HG03066 (cell line): Measurements from ENCODE around the gene ACIN1.
"Not testable (repeated sequence)": the region's sequence is repeated elsewhere in the genome, so short reads cannot be mapped to it uniquely, and the experiment has no call there.

ENCODE experiments used
- ATAC-seq: cut with Tn5 transposase; IDR thresholded peaks from one replicate; pipeline ENCODE4 v1.9.1; 2021; ENCODE audit warnings: low read depth; ENCODE audit not compliant: unreplicated experiment

ACIN1 gene

DNA sequence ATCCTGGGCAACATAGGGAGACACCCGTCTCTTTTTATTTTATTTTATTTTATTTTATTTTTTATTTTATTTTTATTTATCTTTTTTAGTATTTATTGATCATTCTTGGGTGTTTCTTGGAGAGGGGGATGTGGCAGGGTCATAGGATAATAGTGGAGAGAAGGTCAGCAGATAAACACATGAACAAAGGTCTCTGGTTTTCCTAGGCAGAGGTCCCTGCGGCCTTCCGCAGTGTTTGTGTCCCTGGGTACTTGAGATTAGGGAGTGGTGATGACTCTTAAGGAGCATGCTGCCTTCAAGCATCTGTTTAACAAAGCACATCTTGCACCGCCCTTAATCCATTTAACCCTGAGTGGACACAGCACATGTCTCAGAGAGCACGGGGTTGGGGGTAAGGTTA is 12.7 kb upstream of the ACIN1 start:
- ATAC-seq = not testable (repeated sequence)

- no peak for ATAC-seq
These were observed 11.8 kb upstream of the ACIN1 start for GRCh38 chr14:23106747-23107045.

GRCh38 chr14:23105348-23105824 is 10.4 kb upstream of the ACIN1 start:
- ATAC-seq = no peak

DNA sequence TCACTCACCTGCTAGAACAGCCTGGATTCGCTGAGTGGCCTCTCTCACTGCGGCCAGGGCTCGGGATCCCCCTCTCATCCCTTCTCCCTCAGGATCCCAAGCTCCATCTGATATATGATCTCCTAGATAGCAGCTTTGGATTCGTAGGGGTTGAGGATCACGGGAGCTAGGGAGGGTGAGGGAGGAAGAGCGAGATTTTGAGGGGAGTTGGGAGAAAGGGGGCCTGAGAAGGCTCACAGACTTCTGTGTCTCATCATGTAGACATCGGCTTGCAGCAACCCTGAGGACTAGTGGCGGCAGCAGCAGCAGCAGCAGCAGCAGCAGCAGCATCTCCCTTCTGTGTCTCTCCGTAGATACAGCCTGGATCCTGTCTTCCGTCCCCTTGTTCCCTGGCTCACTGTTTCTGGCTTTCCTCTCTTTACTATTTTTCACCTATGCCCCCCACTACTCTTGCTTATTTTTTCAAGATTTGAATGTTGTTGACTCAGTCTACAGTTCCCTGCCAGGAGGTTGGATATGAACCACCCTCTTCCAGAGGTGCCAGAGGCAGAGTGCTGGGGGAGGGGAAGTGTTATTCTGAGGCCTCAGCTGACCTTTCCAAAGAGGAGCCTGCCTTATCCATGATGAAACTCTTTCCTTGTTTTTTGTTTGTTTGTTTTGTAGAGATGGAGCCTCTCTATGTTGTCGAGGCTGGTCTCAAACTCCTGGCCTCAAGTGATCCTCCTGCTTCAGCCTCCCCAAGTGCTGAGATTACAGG is 9.8 kb upstream of the ACIN1 start, which contains the start of gene CIROP:
TSS of gene CIROP (minus strand) at position 399 of the 757 bp plus-strand sequence. CDS start at position 330, 69 bp downstream.
- ATAC-seq = no peak

- no peak for ATAC-seq
These were observed 9.2 kb upstream of the ACIN1 start for GRCh38 chr14:23104070-23104590.

- ATAC-seq = no peak
These were observed 8.6 kb upstream of the ACIN1 start for GRCh38 chr14:23103581-23103980.

GRCh38 chr14:23102801-23103200 is 7.9 kb upstream of the ACIN1 start:
- ATAC-seq = no peak

DNA sequence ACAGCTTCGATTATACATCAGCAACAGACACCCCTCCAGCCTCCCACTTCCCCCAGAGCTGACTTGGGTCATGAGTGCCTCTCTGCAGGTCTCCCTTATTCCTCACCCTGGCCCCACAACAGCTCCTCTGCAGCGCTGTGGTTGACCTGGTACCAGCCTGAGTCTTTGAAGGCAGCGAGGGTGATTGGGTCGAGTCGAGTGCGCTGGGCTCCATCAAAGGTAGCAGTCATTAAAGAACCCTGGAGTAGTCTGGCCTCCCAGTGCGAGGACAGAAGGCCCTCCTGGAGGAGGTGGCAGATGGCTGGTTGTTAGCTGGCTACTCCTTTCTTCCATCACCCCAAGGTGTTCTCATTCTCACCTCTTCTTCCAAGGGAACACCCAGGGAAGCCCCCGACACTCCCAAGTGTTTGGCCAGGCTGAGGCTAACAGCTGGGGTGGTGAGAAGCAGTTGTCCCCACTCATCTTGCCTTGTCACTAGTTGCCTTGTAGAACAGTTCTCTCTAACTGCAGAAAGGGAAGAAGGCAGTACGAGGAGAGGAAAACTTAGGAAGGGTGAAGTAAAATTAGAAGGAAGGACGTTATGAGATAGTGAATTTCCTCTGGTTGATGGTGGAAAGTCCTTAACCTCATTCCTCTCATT is 7.2 kb upstream of the ACIN1 start:
- no peak for ATAC-seq

- ATAC-seq = no peak
These were observed 6.5 kb upstream of the ACIN1 start for GRCh38 chr14:23101213-23101970.

- ATAC-seq = no peak
These were observed 4.4 kb upstream of the ACIN1 start for GRCh38 chr14:23099212-23099861.

DNA sequence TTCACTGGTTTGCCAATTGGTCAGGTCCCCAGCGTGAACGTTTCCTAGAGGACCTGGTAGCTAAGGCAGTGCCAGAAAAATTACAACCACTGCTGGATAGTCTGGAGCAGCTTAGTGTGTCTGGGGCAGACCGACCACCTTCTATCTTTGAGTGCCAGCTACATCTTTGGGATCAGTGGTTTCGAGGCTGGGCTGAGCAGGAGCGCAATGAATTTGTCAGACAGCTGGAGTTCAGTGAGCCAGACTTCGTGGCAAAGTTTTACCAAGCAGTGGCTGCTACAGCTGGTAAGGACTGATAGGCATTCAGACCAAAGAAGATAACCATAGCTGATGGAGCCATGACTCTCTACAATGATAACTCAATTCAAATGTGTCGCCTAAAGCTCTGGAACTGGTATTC is 2.9 kb upstream of the ACIN1 start:
- no peak for ATAC-seq

GRCh38 chr14:23095196-23096108 is 516 bp upstream of the ACIN1 start, which contains the start of gene C14orf119:
Gene C14orf119, plus strand, starts transcription at chr14:23095505. Its CDS starts 2,154 bp downstream, at chr14:23097659.
- peak; percentile 91 for ATAC-seq

- no peak for ATAC-seq
These were observed 808 bp downstream of the ACIN1 start for GRCh38 chr14:23093991-23094665.

DNA sequence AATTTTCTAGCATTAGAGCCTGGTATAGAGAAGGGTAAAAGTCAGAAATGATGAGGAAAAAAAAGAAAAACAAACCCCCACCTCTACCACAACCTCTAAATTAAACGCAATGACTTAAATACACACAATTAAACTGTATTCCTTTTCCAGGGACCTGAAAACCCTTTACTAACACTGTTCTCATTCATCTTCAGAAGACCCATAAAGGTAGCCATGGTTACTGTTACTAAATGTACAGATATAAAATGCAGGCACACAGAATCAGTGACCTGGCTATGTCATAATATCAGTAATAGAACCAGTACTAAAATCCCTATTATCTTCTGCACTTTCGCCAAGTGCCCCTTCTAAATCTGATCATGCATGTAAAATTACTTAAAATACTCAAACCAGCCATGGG is 1.4 kb downstream of the ACIN1 start:
- ATAC-seq = no peak

DNA sequence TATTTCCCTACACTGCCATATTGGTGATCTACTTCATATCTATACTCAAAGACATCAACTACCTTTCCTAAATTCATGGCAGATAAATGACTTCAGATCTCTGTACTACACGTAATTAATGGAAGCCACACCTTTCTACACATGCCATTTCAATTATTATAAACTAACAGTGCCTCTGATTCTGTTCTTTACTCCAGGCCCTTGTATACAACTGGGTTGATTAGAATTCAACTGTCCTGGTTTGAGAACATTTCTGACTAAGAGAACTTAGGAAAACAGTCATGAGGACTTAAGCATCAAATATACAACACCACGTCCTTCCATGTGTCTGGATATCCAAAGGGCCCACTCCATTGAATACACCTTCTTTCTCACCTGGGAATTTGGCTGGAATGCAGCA is 1.8 kb downstream of the ACIN1 start:
- ATAC-seq = no peak

GRCh38 chr14:23091294-23092225 is 3.4 kb downstream of the ACIN1 start:
- ATAC-seq = no peak

- ATAC-seq = no peak
These were observed 4.7 kb downstream of the ACIN1 start for GRCh38 chr14:23090254-23090636.
